Caco-2 (cell line): ENCODE data around the gene ANGPTL4. TPM values are rescaled to one million over a fixed set of nuclear protein-coding genes. Genes with fewer than 3 reads are reported as not detected.

ENCODE experiments used
- BruUV-seq: library from RNA; stranded (reverse); fragments of 400-500 nt; replicated peaks from 2 replicates; lab custom pipeline; 2021; lab: Mats Ljungman, UMichigan
- CTCF ChIA-PET: fragments of 300-600 bp; sonication (Branson Sonifier 250); formaldehyde crosslinking; loops from one replicate; lab custom pipeline; 2022; ENCODE audit warnings: antibody characterized with exemption; lab: Charles Lee
- POLR2A ChIA-PET: fragments of 300-600 bp; sonication (Branson Sonifier 250); formaldehyde crosslinking; loops from one replicate; lab custom pipeline; 2022; ENCODE audit warnings: antibody characterized with exemption; lab: Charles Lee
- DNase-seq, 2 experiments: peaks; one replicate each; pipeline versions ENCODE4 v3.0.0 to v3.0.0-alpha.2; 2020 to 2022
- H3K27me3 ChIP-seq: replicated peaks from 2 replicates; pipeline ENCODE4 v1.6.0; 2011; ENCODE audit warnings: low read length; ENCODE audit not compliant: control insufficient read depth, insufficient read depth
- H3K36me3 ChIP-seq: 2 replicates; pipeline ENCODE4 v1.5.1; 2011; ENCODE audit warnings: low read length; ENCODE audit not compliant: control insufficient read depth, insufficient read depth
- H3K4me1 ChIP-seq: fragments of 250-450 bp; sonication (Bioruptor Pico); 2 replicates; pipeline ENCODE4 v1.5.1; 2020; ENCODE audit warnings: mild to moderate bottlenecking
- H3K4me3 ChIP-seq: 2 replicates; pipeline ENCODE4 v1.5.1; 2011; ENCODE audit warnings: low read depth, mild to moderate bottlenecking, control low read depth, low read length
- H3K9me3 ChIP-seq: fragments of 250-450 bp; sonication (Bioruptor Pico); 2 replicates; pipeline ENCODE4 v1.5.1; 2020; ENCODE audit warnings: mild to moderate bottlenecking, moderate library complexity
- H3K27ac Mint-ChIP-seq: one replicate; pipeline ENCODE4 v1.8.0; 2022; ENCODE audit warnings: mixed read lengths; ENCODE audit not compliant: unreplicated experiment
- H3K27me3 Mint-ChIP-seq: one replicate; pipeline ENCODE4 v1.8.0; 2022; ENCODE audit warnings: mixed read lengths; ENCODE audit not compliant: insufficient read depth, unreplicated experiment
- H3K36me3 Mint-ChIP-seq: one replicate; pipeline ENCODE4 v1.8.0; 2022; ENCODE audit warnings: mild to moderate bottlenecking, mixed read lengths; ENCODE audit not compliant: insufficient read depth, unreplicated experiment
- H3K4me1 Mint-ChIP-seq: one replicate; pipeline ENCODE4 v1.8.0; 2022; ENCODE audit warnings: low read depth, mixed read lengths; ENCODE audit not compliant: unreplicated experiment
- H3K4me3 Mint-ChIP-seq: one replicate; pipeline ENCODE4 v1.8.0; 2022; ENCODE audit warnings: mild to moderate bottlenecking, moderate library complexity, mixed read lengths; ENCODE audit not compliant: unreplicated experiment
- H3K9me3 Mint-ChIP-seq: one replicate; pipeline ENCODE4 v1.8.0; 2022; ENCODE audit warnings: mixed read lengths; ENCODE audit not compliant: unreplicated experiment
- CTCF ChIP-seq, 2 experiments: fragments of 200-600 bp in 1 of 2; IDR thresholded peaks; 1 replicate in 1 of 2; 2 replicates in 1 of 2; pipeline versions ENCODE4 v1.5.1 to v1.8.0; 2011 to 2022; ENCODE audit warnings: antibody characterized with exemption in 1 of 2, control low read depth in 1 of 2, inconsistent platforms in 1 of 2, low read depth in 1 of 2, low read length in 1 of 2, mild to moderate bottlenecking in 1 of 2, moderate library complexity in 1 of 2; ENCODE audit not compliant: insufficient read depth in 1 of 2, severe bottlenecking in 1 of 2, unreplicated experiment in 1 of 2
- intact Hi-C: fragments of 100-400 bp; cut with micrococcal nuclease; formaldehyde crosslinking; loops from one replicate; pipeline ENCODE4 v1.10.0; 2022; ENCODE audit not compliant: unreplicated experiment
- total RNA-seq: library from RNA; stranded (reverse); gene quantifications from 2 replicates; pipeline ENCODE4 v1.2.3, GENCODE V29; 2022

ANGPTL4 gene
- total RNA-seq, 1 experiment from 2014 or later, result 1.2 TPM

GRCh38 chr19:8401981-8402411 is 38.0 kb downstream of the ANGPTL4 start:
- Mint-ChIP-seq H3K36me3 (peaks cover 23% of the 10 kb centered on the region), H3K27ac (no peak overlapping the region), H3K4me3 (no peak overlapping the region), H3K27me3 (no peaks in the 10 kb centered on the region), H3K9me3 (no peaks in the 10 kb centered on the region), H3K4me1 (peaks cover 5% of the 10 kb centered on the region)
- no peak overlapping the region for H3K4me3 ChIP-seq
- ChIA-PET CTCF (no interaction called here), POLR2A (no interaction called here)
- H3K9me3 ChIP-seq, result no peaks in the 10 kb centered on the region
- peaks cover 2% of the 10 kb centered on the region; the same call in 1 of the 2 replicates for H3K36me3 ChIP-seq
- no peak for TF ChIP-seq CTCF (IDR thresholded peaks at IDR 0.05; ENCODE audit: insufficient read depth in 1 of 2, low read depth in 1 of 2, low read length in 1 of 2, severe bottlenecking in 1 of 2, unreplicated experiment in 1 of 2)
- no peak for DNase-seq
- intact Hi-C loops, result no loop called here
- H3K27me3 ChIP-seq, result no peaks in the 10 kb centered on the region
- BruUV-seq, result no TSS peak
- no peaks in the 10 kb centered on the region for H3K4me1 ChIP-seq

GRCh38 chr19:8403098-8403819 is 39.3 kb downstream of the ANGPTL4 start:
- no peaks in the 10 kb centered on the region for H3K27me3 Mint-ChIP-seq
- peaks cover 29% of the 10 kb centered on the region for H3K36me3 Mint-ChIP-seq

GRCh38 chr19:8403820-8404109 is 39.8 kb downstream of the ANGPTL4 start:
- no peak overlapping the region for H3K4me3 ChIP-seq
- TSS peak; percentile 59 for BruUV-seq
- no peaks in the 10 kb centered on the region for H3K9me3 ChIP-seq
- H3K36me3 ChIP-seq, result peaks cover 2% of the 10 kb centered on the region; the same call in 1 of the 2 replicates
- ChIA-PET POLR2A (no interaction called here), CTCF (interaction anchor here (0.7 kb wide), 1 partner anchor 9 kb away, joined by 5 read pairs; the partner anchor contains the start of gene MARCHF2)
- intact Hi-C loops, result no loop called here
- Mint-ChIP-seq H3K36me3 (peaks cover 24% of the 10 kb centered on the region), H3K27me3 (no peaks in the 10 kb centered on the region), H3K4me3 (no peak overlapping the region), H3K4me1 (no peaks in the 10 kb centered on the region), H3K9me3 (no peaks in the 10 kb centered on the region), H3K27ac (no peak overlapping the region)
- no peak for TF ChIP-seq CTCF (IDR thresholded peaks at IDR 0.05; ENCODE audit: insufficient read depth in 1 of 2, low read depth in 1 of 2, low read length in 1 of 2, severe bottlenecking in 1 of 2, unreplicated experiment in 1 of 2)
- H3K4me1 ChIP-seq, result no peaks in the 10 kb centered on the region
- H3K27me3 ChIP-seq, result no peaks in the 10 kb centered on the region
- no peak for DNase-seq

More at GRCh38 chr19:8403098-8403819, 39.3 kb downstream of the ANGPTL4 start:
- no peaks in the 10 kb centered on the region for H3K4me1 Mint-ChIP-seq
- no peaks in the 10 kb centered on the region for H3K27me3 ChIP-seq
- POLR2A ChIA-PET, result no interaction called here
- no peak for DNase-seq
- intact Hi-C loops, result no loop called here
- peaks cover 2% of the 10 kb centered on the region; the same call in 1 of the 2 replicates for H3K36me3 ChIP-seq
- no peak overlapping the region for H3K4me3 ChIP-seq
- H3K27ac Mint-ChIP-seq, result no peak overlapping the region
- BruUV-seq, result no TSS peak
- H3K4me1 ChIP-seq, result no peaks in the 10 kb centered on the region
- no peaks in the 10 kb centered on the region for H3K9me3 ChIP-seq
- H3K4me3 Mint-ChIP-seq, result no peak overlapping the region
- CTCF ChIA-PET, result interaction anchor here (0.7 kb wide), 1 partner anchor 10 kb away, joined by 5 read pairs; the partner anchor contains the start of gene MARCHF2
- no peaks in the 10 kb centered on the region for H3K9me3 Mint-ChIP-seq
- no peak for TF ChIP-seq CTCF (IDR thresholded peaks at IDR 0.05; ENCODE audit: insufficient read depth in 1 of 2, low read depth in 1 of 2, low read length in 1 of 2, severe bottlenecking in 1 of 2, unreplicated experiment in 1 of 2)
